ENCODE data around the gene DNASE1L2.
A peak's percentile ranks its signal among the peaks of the same experiment; 100 is the strongest.

DNASE1L2 gene

DNA sequence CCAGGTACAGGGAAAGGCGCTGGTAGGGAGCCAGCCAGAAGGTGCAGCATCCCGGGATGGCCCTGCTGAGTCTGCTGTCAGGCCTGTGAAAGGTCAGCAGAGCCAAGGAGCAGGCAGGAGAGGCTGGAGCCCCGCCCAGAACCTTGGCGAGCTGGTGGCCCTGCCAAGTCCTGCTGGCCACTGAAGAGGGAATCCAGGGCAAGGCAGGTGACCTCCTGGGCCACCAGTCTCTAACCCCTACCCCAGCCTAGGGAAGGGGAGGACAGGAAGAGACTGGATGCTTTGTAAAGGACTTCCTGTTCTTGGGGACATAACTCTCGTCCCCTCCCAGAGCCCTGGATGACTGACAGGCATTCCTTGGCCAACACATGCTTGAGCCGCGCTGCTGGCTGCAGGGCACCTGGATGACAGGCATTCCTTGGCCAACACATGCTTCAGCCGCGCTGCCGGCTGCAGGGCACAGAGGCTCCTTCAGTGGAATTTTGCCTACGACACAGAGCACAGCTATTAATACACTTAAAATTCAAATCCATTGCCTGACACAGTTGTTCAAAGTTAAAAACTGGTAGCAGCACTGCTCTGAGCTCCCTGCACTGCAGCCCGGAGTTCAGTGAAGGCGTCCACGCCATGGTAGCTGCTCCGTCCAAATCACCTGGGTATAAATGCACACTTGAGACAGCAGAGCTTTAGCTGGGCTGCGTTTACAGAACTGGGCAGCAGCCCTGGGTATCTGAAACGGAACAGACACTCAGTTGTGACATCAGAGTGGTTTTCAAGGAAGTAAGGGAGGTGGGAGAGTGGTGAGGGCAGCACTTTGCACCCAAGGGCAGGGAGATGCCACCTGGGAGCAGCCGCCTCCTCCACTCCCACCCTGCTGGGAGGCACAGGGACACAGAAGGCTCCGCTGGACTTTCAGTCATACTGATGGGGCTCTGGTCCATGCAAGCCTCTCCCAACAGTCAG is 23.6 kb upstream of the DNASE1L2 start:
- H3K4me3 ChIP-seq (ENCODE audit: low read depth, low read length), result peak overlapping the region; percentile 66
- DNase-seq (ENCODE audit: low read depth), result peak; percentile 89

DNA sequence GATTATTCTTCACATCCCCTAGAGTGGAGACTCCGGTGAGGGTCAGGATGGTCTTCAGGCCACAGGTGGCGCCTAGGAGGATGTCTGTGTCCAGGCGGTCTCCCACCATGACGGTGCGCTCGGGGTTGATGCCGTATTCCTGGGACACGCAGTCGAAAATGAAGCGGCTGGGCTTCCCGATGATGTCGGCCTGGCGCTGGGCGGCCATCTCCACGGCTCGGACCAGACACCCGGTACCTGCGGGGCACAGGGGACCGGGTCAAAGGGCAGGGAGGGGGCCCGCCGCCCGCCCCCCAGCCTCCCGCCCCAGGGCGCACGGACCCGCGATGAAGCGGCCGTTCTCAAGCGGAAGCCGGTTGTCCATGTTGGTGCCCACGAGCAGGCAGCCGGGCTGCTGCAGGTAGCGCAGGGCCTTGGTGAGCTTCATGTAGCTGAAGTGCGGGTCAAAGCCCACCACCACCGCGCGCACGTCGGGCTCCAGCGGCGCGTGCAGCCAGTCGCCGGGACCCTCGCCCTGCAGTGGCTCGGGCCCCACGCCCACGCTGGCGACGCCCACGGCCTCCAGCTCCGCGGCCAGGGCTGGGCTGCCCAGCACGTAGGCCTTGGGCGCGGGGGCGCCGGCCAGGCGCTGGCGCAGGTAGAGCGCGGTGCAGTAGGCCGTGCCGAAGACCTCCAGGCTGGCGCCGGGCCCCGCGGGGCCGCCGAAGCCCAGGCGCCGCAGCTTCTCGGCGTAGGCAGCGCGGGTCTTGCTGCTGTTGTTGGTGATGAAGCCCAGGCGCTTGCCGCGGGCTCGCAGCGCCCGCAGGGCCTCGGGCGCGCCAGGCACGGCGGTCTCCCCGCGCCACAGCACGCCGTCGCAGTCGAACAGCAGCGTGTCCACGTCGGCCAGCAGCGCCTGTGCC is 22.2 kb upstream of the DNASE1L2 start:
- no peak for DNase-seq (ENCODE audit: low read depth)
- peak overlapping the region; percentile 66 for H3K4me3 ChIP-seq (ENCODE audit: low read depth, low read length)
- TF ChIP-seq, protein P1, sequence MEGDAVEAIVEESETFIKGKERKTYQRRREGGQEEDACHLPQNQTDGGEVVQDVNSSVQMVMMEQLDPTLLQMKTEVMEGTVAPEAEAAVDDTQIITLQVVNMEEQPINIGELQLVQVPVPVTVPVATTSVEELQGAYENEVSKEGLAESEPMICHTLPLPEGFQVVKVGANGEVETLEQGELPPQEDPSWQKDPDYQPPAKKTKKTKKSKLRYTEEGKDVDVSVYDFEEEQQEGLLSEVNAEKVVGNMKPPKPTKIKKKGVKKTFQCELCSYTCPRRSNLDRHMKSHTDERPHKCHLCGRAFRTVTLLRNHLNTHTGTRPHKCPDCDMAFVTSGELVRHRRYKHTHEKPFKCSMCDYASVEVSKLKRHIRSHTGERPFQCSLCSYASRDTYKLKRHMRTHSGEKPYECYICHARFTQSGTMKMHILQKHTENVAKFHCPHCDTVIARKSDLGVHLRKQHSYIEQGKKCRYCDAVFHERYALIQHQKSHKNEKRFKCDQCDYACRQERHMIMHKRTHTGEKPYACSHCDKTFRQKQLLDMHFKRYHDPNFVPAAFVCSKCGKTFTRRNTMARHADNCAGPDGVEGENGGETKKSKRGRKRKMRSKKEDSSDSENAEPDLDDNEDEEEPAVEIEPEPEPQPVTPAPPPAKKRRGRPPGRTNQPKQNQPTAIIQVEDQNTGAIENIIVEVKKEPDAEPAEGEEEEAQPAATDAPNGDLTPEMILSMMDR (IDR thresholded peaks at IDR 0.05; ENCODE audit: control insufficient read depth, extremely low read depth, insufficient read depth), result no peak

More for the DNA sequence above, 23.6 kb upstream of the DNASE1L2 start:
- TF ChIP-seq, protein P1 (IDR thresholded peaks at IDR 0.05; ENCODE audit: control insufficient read depth, extremely low read depth, insufficient read depth), result no peak

DNA sequence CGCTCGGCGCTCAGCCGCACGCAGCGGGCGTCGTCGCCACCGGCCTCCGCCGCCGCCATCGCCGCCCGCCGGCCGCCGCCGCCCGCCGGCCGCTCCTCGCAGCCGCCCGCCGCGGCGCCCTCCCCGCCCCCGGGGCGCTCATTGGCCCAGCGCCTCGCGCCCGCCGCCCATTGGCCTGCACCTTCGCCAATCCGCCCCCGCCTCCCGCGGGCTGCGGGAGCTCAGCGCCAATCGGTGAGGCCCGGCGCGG is 21.6 kb upstream of the DNASE1L2 start, which contains the start of gene PGP:
Gene PGP, minus strand, starts transcription at position 122 of the 250 bp plus-strand sequence. Its CDS starts 63 bp downstream, at position 59.
- no peak for DNase-seq (ENCODE audit: low read depth)
- TF ChIP-seq, protein P1 (IDR thresholded peaks at IDR 0.05; ENCODE audit: control insufficient read depth, extremely low read depth, insufficient read depth), result no peak

DNA sequence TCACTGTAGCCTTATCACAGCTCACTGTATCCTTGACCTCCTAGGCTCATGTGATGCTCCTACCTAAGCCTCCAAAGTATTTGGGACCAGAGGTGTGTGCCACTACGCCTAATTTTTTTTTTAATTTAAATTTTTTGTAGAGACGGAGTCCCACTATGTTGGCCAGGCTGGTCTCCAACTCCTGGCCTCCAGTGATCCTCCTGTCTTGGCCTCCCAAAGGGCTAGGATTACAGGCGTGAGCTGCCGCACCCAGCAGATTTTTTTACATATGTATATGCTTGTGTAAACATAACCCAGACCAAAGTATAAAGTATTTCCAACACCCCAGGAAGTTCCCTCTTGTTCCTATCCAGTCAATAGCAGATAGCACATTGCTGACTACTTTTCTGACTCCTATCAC is 19.9 kb upstream of the DNASE1L2 start:
- H3K4me3 ChIP-seq (ENCODE audit: low read depth, low read length), result no peak overlapping the region
- TF ChIP-seq, protein P1 (IDR thresholded peaks at IDR 0.05; ENCODE audit: control insufficient read depth, extremely low read depth, insufficient read depth), result no peak
- no peak for DNase-seq (ENCODE audit: low read depth)

More for the DNA sequence above, 21.6 kb upstream of the DNASE1L2 start, which contains the start of gene PGP:
- peak within 1 kb of the TSS; percentile 71 for H3K4me3 ChIP-seq (ENCODE audit: low read depth, low read length)

DNA sequence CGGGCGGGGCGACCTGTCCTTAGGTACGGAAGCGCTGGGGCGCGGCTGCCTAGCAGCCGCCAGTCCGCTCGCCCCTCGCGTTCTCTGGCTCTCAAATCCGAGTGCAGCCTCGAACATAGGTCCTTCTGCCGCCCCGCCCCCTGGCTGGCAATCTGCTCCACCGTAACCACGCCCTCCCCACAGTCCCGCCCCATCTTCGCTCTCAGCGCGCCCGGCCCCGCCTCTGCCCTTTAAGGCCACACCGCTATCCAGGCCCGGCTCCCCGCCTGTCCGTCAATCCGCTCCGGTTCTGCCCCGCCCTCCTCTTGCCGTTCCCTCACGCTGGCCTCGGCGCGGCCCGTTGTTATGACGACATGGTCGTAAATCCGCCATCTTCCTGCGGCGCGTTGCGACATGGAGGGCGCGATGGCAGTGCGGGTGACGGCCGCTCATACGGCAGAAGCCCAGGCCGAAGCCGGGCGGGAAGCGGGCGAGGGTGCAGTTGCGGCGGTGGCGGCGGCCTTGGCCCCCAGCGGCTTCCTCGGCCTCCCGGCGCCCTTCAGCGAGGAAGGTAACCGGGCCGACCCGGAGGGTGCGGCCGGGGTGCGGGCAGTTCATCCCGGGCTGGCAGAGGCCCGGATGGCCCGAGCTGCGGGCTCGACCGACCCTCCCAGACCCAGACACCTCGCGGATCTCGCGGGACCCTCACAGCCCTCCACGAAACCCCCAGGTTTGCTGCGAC is 12.9 kb upstream of the DNASE1L2 start, which contains the start of gene E4F1:
Gene E4F1, plus strand, starts transcription at position 371 of the 721 bp plus-strand sequence. Its CDS starts 23 bp downstream, at position 394.
- DNase-seq (ENCODE audit: low read depth), result peak; percentile 98
- H3K4me3 ChIP-seq (ENCODE audit: low read depth, low read length), result peak within 1 kb of the TSS; percentile 72
- TF ChIP-seq, protein P1 (IDR thresholded peaks at IDR 0.05; ENCODE audit: control insufficient read depth, extremely low read depth, insufficient read depth), result no peak

DNA sequence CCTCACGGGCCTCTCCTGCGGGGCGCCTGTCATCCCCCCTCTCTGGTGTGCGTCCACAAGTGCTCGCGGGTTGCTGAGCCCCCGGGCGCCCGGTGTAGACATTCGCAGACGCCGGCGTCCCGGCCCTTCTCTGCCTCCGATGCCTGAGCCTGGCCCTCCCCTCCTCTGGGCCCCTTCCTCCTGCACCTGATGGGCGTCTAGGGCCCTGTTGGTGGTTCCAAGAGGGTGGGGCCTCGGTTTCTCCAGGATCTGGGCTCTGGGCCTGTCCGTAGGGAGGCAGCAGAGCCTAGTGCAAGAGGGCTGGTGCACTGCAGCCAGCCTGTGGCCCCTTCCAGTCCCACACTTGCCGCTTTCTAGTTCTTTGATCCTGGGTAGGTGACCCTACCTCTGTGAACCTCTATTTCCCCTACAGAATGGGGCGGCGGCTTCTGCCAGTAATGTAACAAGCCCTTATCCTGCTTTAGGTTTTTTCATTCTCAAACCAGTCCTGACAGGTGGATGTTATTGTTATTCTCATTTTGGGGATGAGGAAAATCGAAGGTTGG is 12.2 kb upstream of the DNASE1L2 start:
- TF ChIP-seq, protein P1 (IDR thresholded peaks at IDR 0.05; ENCODE audit: control insufficient read depth, extremely low read depth, insufficient read depth), result 0 out of 2 replicates have a peak, but pooled peaks have one; percentile 18
- H3K4me3 ChIP-seq (ENCODE audit: low read depth, low read length), result peak overlapping the region; percentile 72
- no peak for DNase-seq (ENCODE audit: low read depth)
